Left renal pelvis (tissue), 4 donors: ENCODE data around the gene PDE4C. TPM values are rescaled to one million over a fixed set of nuclear protein-coding genes. Genes with fewer than 3 reads are reported as not detected.

ENCODE experiments used
- DNase-seq, 4 donors: peaks; one replicate each; pipeline ENCODE4 v3.0.0-alpha.2; 2013; ENCODE audit warnings: low read depth in 4 of 4, low spot score in 3 of 4
- polyA plus RNA-seq, 4 donors: library from polyadenylated mRNA; unstranded; fragments of 120-200 nt; gene quantifications; one replicate each; pipeline ENCODE4 v1.2.1, GENCODE V29; 2013; ENCODE audit not compliant: insufficient read length in 4 of 4

PDE4C gene
- polyA plus RNA-seq, 4 donors, result 0.25 to 1.4 (median 0.68) TPM

- DNase-seq, result no peak
Observed at GRCh38 chr19:18254546-18255503, 28.6 kb upstream of the PDE4C start.

GRCh38 chr19:18253716-18254115 lies 27.5 kb upstream of the PDE4C start:
- DNase-seq, result no peak

GRCh38 chr19:18253130-18253529 lies 26.9 kb upstream of the PDE4C start:
- no peak for DNase-seq

GRCh38 chr19:18252370-18252717 lies 26.1 kb upstream of the PDE4C start:
- no peak for DNase-seq

- peak in 1 of 4 donors; percentile 33 for DNase-seq
Observed at GRCh38 chr19:18251587-18252369, 25.5 kb upstream of the PDE4C start.

GRCh38 chr19:18249834-18250233 lies 23.6 kb upstream of the PDE4C start:
- no peak for DNase-seq

GRCh38 chr19:18245297-18245696 lies 19.1 kb upstream of the PDE4C start:
- DNase-seq, result no peak

GRCh38 chr19:18239303-18239702 lies 13.1 kb upstream of the PDE4C start:
- no peak for DNase-seq

- no peak for DNase-seq
Observed at GRCh38 chr19:18234194-18234593, 8.0 kb upstream of the PDE4C start.

- DNase-seq, result peak in 2 of 4 donors; percentile 56 to 69
Observed at GRCh38 chr19:18233224-18233825, 7.1 kb upstream of the PDE4C start.

GRCh38 chr19:18232540-18233223 lies 6.4 kb upstream of the PDE4C start:
- DNase-seq, result no peak

- no peak for DNase-seq
Observed at GRCh38 chr19:18231775-18232174, 5.5 kb upstream of the PDE4C start.

- no peak for DNase-seq
Observed at GRCh38 chr19:18230941-18231734, 4.9 kb upstream of the PDE4C start.

- DNase-seq, result no peak
Observed at GRCh38 chr19:18229915-18230314, 3.7 kb upstream of the PDE4C start.

GRCh38 chr19:18229474-18229873 lies 3.2 kb upstream of the PDE4C start:
- DNase-seq, result no peak

- DNase-seq, result no peak
Observed at GRCh38 chr19:18227781-18228271, 1.6 kb upstream of the PDE4C start.

GRCh38 chr19:18226956-18227780 lies 930 bp upstream of the PDE4C start:
- no peak for DNase-seq

GRCh38 chr19:18225355-18225701 lies 910 bp downstream of the PDE4C start:
- no peak for DNase-seq
